Activated T-helper 2 cell treated with anti-CD3 and anti-CD28 coated beads, Interferon-gamma antibody, Interleukin-2, Interleukin-4, amounts not matched to agents 10 μg/mL and 5 μg/mL and 100 μg/mL, durations not matched to agents 14 hours and 24 hours and 36 hours (primary cell): ENCODE data around the gene CCDC195. TPM values are rescaled to one million over a fixed set of nuclear protein-coding genes. Genes with fewer than 3 reads are reported as not detected.

Experiments used
- DNase-seq: peaks from one replicate; pipeline ENCODE4 v3.0.0; 2021; ENCODE audit warnings: low spot score
- H3K27ac Mint-ChIP-seq: one replicate; pipeline ENCODE4 v1.8.0; 2021; ENCODE audit warnings: mixed read lengths
- H3K27me3 Mint-ChIP-seq: one replicate; pipeline ENCODE4 v1.8.0; 2021; ENCODE audit warnings: low read depth, mixed read lengths
- H3K36me3 Mint-ChIP-seq: one replicate; pipeline ENCODE4 v1.8.0; 2021; ENCODE audit warnings: low read depth, mixed read lengths
- H3K4me1 Mint-ChIP-seq: one replicate; pipeline ENCODE4 v1.8.0; 2021; ENCODE audit warnings: low read depth, mixed read lengths
- H3K4me3 Mint-ChIP-seq: one replicate; pipeline ENCODE4 v1.8.0; 2021; ENCODE audit warnings: low read depth, mild to moderate bottlenecking, moderate library complexity, mixed read lengths
- H3K9me3 Mint-ChIP-seq: one replicate; pipeline ENCODE4 v1.8.0; 2021; ENCODE audit warnings: mixed read lengths
- intact Hi-C: fragments of 100-400 bp; cut with micrococcal nuclease; formaldehyde crosslinking; loops from one replicate; pipeline ENCODE4 v1.15.1; 2023
- total RNA-seq: library from RNA; stranded (reverse); gene quantifications from 2 replicates; pipeline ENCODE4 v1.2.3, GENCODE V29; 2022

Gene CCDC195
- total RNA-seq, 1 donor from 2014 or later = not detected

GRCh38 chr2:224723586-224724217 is 7.5 kb upstream of the CCDC195 start:
- Mint-ChIP-seq H3K27ac (no peak overlapping the region), H3K9me3 (no peaks in the 10 kb centered on the region), H3K4me1 (no peaks in the 10 kb centered on the region), H3K27me3 (no peaks in the 10 kb centered on the region), H3K4me3 (no peak overlapping the region), H3K36me3 (no peaks in the 10 kb centered on the region)
- no peak for DNase-seq
- intact Hi-C loops = no loop called here

GRCh38 chr2:224722770-224723169 is 6.6 kb upstream of the CCDC195 start:
- no peaks in the 10 kb centered on the region for H3K4me1 Mint-ChIP-seq
- H3K9me3 Mint-ChIP-seq = no peaks in the 10 kb centered on the region
- no peak for DNase-seq
- H3K4me3 Mint-ChIP-seq = no peak overlapping the region
- H3K27ac Mint-ChIP-seq = no peak overlapping the region
- intact Hi-C loops = no loop called here
- H3K36me3 Mint-ChIP-seq = no peaks in the 10 kb centered on the region
- no peaks in the 10 kb centered on the region for H3K27me3 Mint-ChIP-seq

- intact Hi-C loops = no loop called here
- H3K27ac Mint-ChIP-seq = no peak overlapping the region
- no peaks in the 10 kb centered on the region for H3K27me3 Mint-ChIP-seq
- no peaks in the 10 kb centered on the region for H3K9me3 Mint-ChIP-seq
- no peaks in the 10 kb centered on the region for H3K36me3 Mint-ChIP-seq
- no peak for DNase-seq
- no peak overlapping the region for H3K4me3 Mint-ChIP-seq
- no peaks in the 10 kb centered on the region for H3K4me1 Mint-ChIP-seq
Measured at GRCh38 chr2:224722250-224722649, 6.1 kb upstream of the CCDC195 start.

GRCh38 chr2:224716921-224717320 is 756 bp upstream of the CCDC195 start:
- Mint-ChIP-seq H3K4me1 (no peaks in the 10 kb centered on the region), H3K27me3 (peaks cover 1% of the 10 kb centered on the region), H3K27ac (no peak overlapping the region), H3K4me3 (no peak overlapping the region), H3K9me3 (no peaks in the 10 kb centered on the region), H3K36me3 (no peaks in the 10 kb centered on the region)
- intact Hi-C loops = no loop called here
- DNase-seq = no peak

- intact Hi-C loops = no loop called here
- Mint-ChIP-seq H3K36me3 (no peaks in the 10 kb centered on the region), H3K9me3 (no peaks in the 10 kb centered on the region), H3K27me3 (peaks cover 14% of the 10 kb centered on the region), H3K4me3 (no peak overlapping the region), H3K4me1 (no peaks in the 10 kb centered on the region), H3K27ac (no peak overlapping the region)
- DNase-seq = no peak
Measured at GRCh38 chr2:224711859-224712665, 4.1 kb downstream of the CCDC195 start.

GRCh38 chr2:224711381-224711780 is 4.8 kb downstream of the CCDC195 start:
- no peak overlapping the region for H3K4me3 Mint-ChIP-seq
- no peaks in the 10 kb centered on the region for H3K4me1 Mint-ChIP-seq
- no peaks in the 10 kb centered on the region for H3K36me3 Mint-ChIP-seq
- H3K9me3 Mint-ChIP-seq = no peaks in the 10 kb centered on the region
- peaks cover 14% of the 10 kb centered on the region for H3K27me3 Mint-ChIP-seq
- DNase-seq = no peak
- no peak overlapping the region for H3K27ac Mint-ChIP-seq
- intact Hi-C loops = no loop called here

- H3K36me3 Mint-ChIP-seq = no peaks in the 10 kb centered on the region
- no peak overlapping the region for H3K4me3 Mint-ChIP-seq
- DNase-seq = no peak
- H3K4me1 Mint-ChIP-seq = no peaks in the 10 kb centered on the region
- H3K9me3 Mint-ChIP-seq = no peaks in the 10 kb centered on the region
- H3K27ac Mint-ChIP-seq = no peak overlapping the region
- peaks cover 14% of the 10 kb centered on the region for H3K27me3 Mint-ChIP-seq
- intact Hi-C loops = no loop called here
Measured at GRCh38 chr2:224709301-224709700, 6.9 kb downstream of the CCDC195 start.

GRCh38 chr2:224694502-224694901 is 21.7 kb downstream of the CCDC195 start:
- no peak overlapping the region for H3K4me3 Mint-ChIP-seq
- H3K36me3 Mint-ChIP-seq = no peaks in the 10 kb centered on the region
- peaks cover 3% of the 10 kb centered on the region for H3K27me3 Mint-ChIP-seq
- intact Hi-C loops = no loop called here
- no peaks in the 10 kb centered on the region for H3K9me3 Mint-ChIP-seq
- no peak overlapping the region for H3K27ac Mint-ChIP-seq
- DNase-seq = no peak
- no peaks in the 10 kb centered on the region for H3K4me1 Mint-ChIP-seq

GRCh38 chr2:224691563-224691962 is 24.6 kb downstream of the CCDC195 start:
- intact Hi-C loops = no loop called here
- DNase-seq = no peak
- no peaks in the 10 kb centered on the region for H3K4me1 Mint-ChIP-seq
- no peak overlapping the region for H3K4me3 Mint-ChIP-seq
- H3K27me3 Mint-ChIP-seq = peaks cover 3% of the 10 kb centered on the region
- H3K36me3 Mint-ChIP-seq = no peaks in the 10 kb centered on the region
- no peak overlapping the region for H3K27ac Mint-ChIP-seq
- H3K9me3 Mint-ChIP-seq = no peaks in the 10 kb centered on the region

GRCh38 chr2:224690868-224691267 is 25.3 kb downstream of the CCDC195 start:
- intact Hi-C loops = no loop called here
- H3K27me3 Mint-ChIP-seq = peaks cover 1% of the 10 kb centered on the region
- no peaks in the 10 kb centered on the region for H3K4me1 Mint-ChIP-seq
- no peak overlapping the region for H3K4me3 Mint-ChIP-seq
- DNase-seq = no peak
- no peaks in the 10 kb centered on the region for H3K36me3 Mint-ChIP-seq
- no peak overlapping the region for H3K27ac Mint-ChIP-seq
- H3K9me3 Mint-ChIP-seq = no peaks in the 10 kb centered on the region

GRCh38 chr2:224689539-224689938 is 26.6 kb downstream of the CCDC195 start:
- Mint-ChIP-seq H3K4me1 (no peaks in the 10 kb centered on the region), H3K27ac (no peak overlapping the region), H3K27me3 (peaks cover 3% of the 10 kb centered on the region), H3K4me3 (no peak overlapping the region), H3K9me3 (no peaks in the 10 kb centered on the region), H3K36me3 (no peaks in the 10 kb centered on the region)
- intact Hi-C loops = no loop called here
- no peak for DNase-seq

- H3K9me3 Mint-ChIP-seq = no peaks in the 10 kb centered on the region
- no peak overlapping the region for H3K27ac Mint-ChIP-seq
- no peaks in the 10 kb centered on the region for H3K36me3 Mint-ChIP-seq
- H3K4me3 Mint-ChIP-seq = no peak overlapping the region
- peaks cover 3% of the 10 kb centered on the region for H3K27me3 Mint-ChIP-seq
- DNase-seq = no peak
- intact Hi-C loops = no loop called here
- no peaks in the 10 kb centered on the region for H3K4me1 Mint-ChIP-seq
Measured at GRCh38 chr2:224688997-224689396, 27.2 kb downstream of the CCDC195 start.

- Mint-ChIP-seq H3K27ac (no peak overlapping the region), H3K4me1 (no peaks in the 10 kb centered on the region), H3K27me3 (peaks cover 6% of the 10 kb centered on the region), H3K36me3 (no peaks in the 10 kb centered on the region), H3K9me3 (no peaks in the 10 kb centered on the region), H3K4me3 (no peak overlapping the region)
- no peak for DNase-seq
- intact Hi-C loops = no loop called here
Measured at GRCh38 chr2:224687156-224687555, 29.0 kb downstream of the CCDC195 start.
